CD4-positive, CD25-positive, alpha-beta regulatory T cell (primary cell): ENCODE results near the gene PNPLA5. TPM values are rescaled to one million over a fixed set of nuclear protein-coding genes. Genes with fewer than 3 reads are reported as not detected.

Source experiments
- ATAC-seq, 2 donors: fragments of 150-1000 bp; cut with Tn5 transposase; one replicate each; pipeline ENCODE4 v1.10.0; 2021; ENCODE audit warnings: low read depth in 2 of 2, moderate number of reproducible peaks in 2 of 2, moderate library complexity in 1 of 2
- DNase-seq, 3 donors: peaks; one replicate each; pipeline versions ENCODE4 v3.0.0 to v3.0.0-alpha.2; 2012 to 2022; ENCODE audit warnings: mixed read lengths in 1 of 3
- H3K27ac ChIP-seq: one replicate; pipeline ENCODE4 v1.7.0; 2013; ENCODE audit warnings: mild to moderate bottlenecking, low read length; ENCODE audit not compliant: insufficient read depth, poor library complexity, severe bottlenecking
- H3K27me3 ChIP-seq: one replicate; pipeline ENCODE4 v1.7.0; 2013; ENCODE audit warnings: low read length; ENCODE audit not compliant: control insufficient read depth, insufficient read depth
- H3K36me3 ChIP-seq: one replicate; pipeline ENCODE4 v1.7.0; 2013; ENCODE audit warnings: mild to moderate bottlenecking, low read length, moderate library complexity; ENCODE audit not compliant: control insufficient read depth, insufficient read depth
- H3K4me1 ChIP-seq: 2 replicates; pipeline ENCODE4 v1.7.0; 2013; ENCODE audit warnings: mild to moderate bottlenecking, low read length; ENCODE audit not compliant: insufficient read depth, control insufficient read depth, poor library complexity, severe bottlenecking
- H3K4me3 ChIP-seq: one replicate; pipeline ENCODE4 v1.7.0; 2013; ENCODE audit warnings: low read depth, mild to moderate bottlenecking, low read length, moderate library complexity
- H3K9me3 ChIP-seq, 2 experiments: 1 replicate in 1 of 2; 2 replicates in 1 of 2; pipeline ENCODE4 v1.7.0; 2013; ENCODE audit warnings: low read length in 2 of 2, mild to moderate bottlenecking in 1 of 2, moderate library complexity in 1 of 2; ENCODE audit not compliant: control insufficient read depth in 2 of 2
- H3K27ac Mint-ChIP-seq, 3 donors: one replicate each; pipeline ENCODE4 v1.8.0; 2020 to 2022; ENCODE audit warnings: mild to moderate bottlenecking in 3 of 3, mixed read lengths in 3 of 3, moderate library complexity in 2 of 3
- H3K27me3 Mint-ChIP-seq: one replicate; pipeline ENCODE4 v1.8.0; 2022; ENCODE audit warnings: mild to moderate bottlenecking, mixed read lengths
- H3K36me3 Mint-ChIP-seq: one replicate; pipeline ENCODE4 v1.8.0; 2020; ENCODE audit warnings: mixed read lengths
- H3K4me1 Mint-ChIP-seq, 4 donors: one replicate each; pipeline ENCODE4 v1.8.0; 2020 to 2022; ENCODE audit warnings: mixed read lengths in 4 of 4, mild to moderate bottlenecking in 1 of 4
- H3K4me3 Mint-ChIP-seq, 4 donors: one replicate each; pipeline ENCODE4 v1.8.0; 2020 to 2022; ENCODE audit warnings: mild to moderate bottlenecking in 4 of 4, mixed read lengths in 4 of 4, moderate library complexity in 3 of 4
- H3K9me3 Mint-ChIP-seq, 7 donors: one replicate each; pipeline ENCODE4 v1.8.0; 2020 to 2022; ENCODE audit warnings: mixed read lengths in 7 of 7, mild to moderate bottlenecking in 3 of 7, moderate library complexity in 2 of 7
- polyA plus RNA-seq, 4 donors: library from polyadenylated mRNA; unstranded; fragments of 300-500 nt; fragmentation: Illumina TruSeq; gene quantifications; one replicate each; pipeline ENCODE4 v1.2.3, GENCODE V29; 2021
- total RNA-seq: library from RNA; stranded (reverse); gene quantifications from one replicate; pipeline ENCODE4 v1.2.3, GENCODE V29; 2022

Gene PNPLA5
- total and polyA plus RNA-seq, 5 donors from 2014 or later, result not detected

DNA sequence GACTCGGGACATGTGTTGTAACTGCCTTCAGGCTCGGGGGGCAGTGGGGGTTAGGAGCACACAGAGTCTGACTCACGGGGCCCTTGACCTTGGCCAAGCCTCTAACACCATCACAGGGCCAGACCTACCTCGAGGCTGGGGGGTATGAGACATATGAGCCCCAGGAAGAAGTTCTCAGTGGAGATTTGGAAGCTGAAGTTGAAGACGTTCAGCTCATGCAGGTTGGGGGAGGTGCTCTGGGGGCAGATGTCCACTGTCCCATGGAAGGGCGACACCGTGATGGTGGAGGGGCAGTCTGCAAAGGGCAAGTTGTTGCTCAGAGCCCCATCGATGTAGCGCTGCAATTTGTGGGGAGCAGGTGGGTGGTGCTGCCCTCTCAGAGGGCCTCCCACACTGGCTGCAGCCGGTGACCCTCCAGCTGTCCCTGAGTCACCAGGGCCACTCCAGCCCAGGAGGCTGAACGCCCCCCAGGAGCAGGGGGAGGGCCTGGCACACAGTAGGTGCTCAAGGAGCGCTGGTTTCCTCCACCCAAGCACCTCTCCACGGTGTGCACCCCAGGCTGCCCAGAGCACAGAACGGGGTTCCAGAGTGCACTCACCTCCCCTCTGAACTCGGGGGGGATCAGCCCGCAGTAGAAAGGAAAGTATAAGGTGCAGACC, 2.5 kb downstream of the PNPLA5 start:
- Mint-ChIP-seq H3K27ac (no peak overlapping the region), H3K4me3 (no peak overlapping the region), H3K27me3 (peaks cover 50% of the 10 kb centered on the region), H3K36me3 (no peaks in the 10 kb centered on the region), H3K9me3 (peaks cover 0 to 1% (median 0%) of the 10 kb centered on the region in 7 donors), H3K4me1 (peaks cover 0 to 5% (median 0%) of the 10 kb centered on the region in 4 donors)
- no peaks in the 10 kb centered on the region for H3K4me1 ChIP-seq
- no peak overlapping the region for H3K4me3 ChIP-seq
- no peak for ATAC-seq
- no peak for DNase-seq
- no peaks in the 10 kb centered on the region for H3K36me3 ChIP-seq
- no peaks in the 10 kb centered on the region for H3K9me3 ChIP-seq
- H3K27ac ChIP-seq, result no peak overlapping the region
- H3K27me3 ChIP-seq, result no peaks in the 10 kb centered on the region

DNA sequence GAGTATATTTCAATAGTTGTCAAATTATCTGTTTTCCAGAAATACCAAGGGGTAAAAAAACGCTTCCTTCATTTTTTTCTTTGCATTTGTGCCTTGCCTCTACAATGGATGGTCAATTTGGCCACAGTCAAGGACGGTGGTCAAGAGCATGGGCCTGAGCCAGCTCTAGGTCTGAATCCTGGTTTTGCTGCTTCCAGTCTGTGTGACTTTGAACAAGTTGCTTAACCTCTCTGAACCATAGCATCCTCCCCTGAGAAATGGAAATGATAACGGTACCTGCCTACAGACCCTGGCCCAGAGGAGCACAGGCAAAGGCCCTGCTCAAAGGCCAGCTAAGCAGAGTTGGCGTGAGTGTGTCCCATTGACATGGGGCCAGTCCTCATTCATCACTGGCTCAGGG, 3.1 kb downstream of the PNPLA5 start:
- Histone ChIP-seq H3K36me3 (no peaks in the 10 kb centered on the region), H3K4me3 (no peak overlapping the region), H3K4me1 (no peaks in the 10 kb centered on the region), H3K9me3 (no peaks in the 10 kb centered on the region), H3K27me3 (no peaks in the 10 kb centered on the region), H3K27ac (no peak overlapping the region)
- no peak for ATAC-seq
- DNase-seq, result no peak
- Mint-ChIP-seq H3K4me3 (no peak overlapping the region), H3K27ac (no peak overlapping the region), H3K27me3 (peaks cover 47% of the 10 kb centered on the region), H3K9me3 (peaks cover 0 to 1% (median 0%) of the 10 kb centered on the region in 7 donors), H3K36me3 (no peaks in the 10 kb centered on the region), H3K4me1 (peaks cover 0 to 5% (median 0%) of the 10 kb centered on the region in 4 donors)

DNA sequence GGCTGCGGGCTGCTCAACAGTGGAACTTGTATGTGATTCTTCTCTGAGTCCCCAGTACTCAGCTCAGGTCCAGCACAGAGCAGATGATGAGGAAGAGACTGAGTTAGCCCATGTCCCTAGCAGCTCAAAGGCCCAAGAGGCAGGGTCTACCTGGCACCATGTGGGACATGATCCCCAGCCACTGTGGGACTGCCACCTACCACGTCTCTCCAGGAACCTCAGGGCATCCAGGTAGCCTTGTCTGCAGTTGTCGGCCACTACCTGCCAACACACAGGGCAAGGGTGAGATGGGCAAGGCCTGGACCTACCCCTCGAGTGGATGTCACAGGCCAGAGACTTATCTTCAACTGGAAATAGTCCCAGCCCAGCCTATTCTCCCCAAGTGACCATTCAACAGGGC, 4.4 kb downstream of the PNPLA5 start:
- Mint-ChIP-seq H3K9me3 (peaks cover 0 to 4% (median 0%) of the 10 kb centered on the region in 7 donors), H3K27me3 (peaks cover 39% of the 10 kb centered on the region), H3K4me1 (peaks cover 0 to 5% (median 1%) of the 10 kb centered on the region in 4 donors), H3K27ac (no peak overlapping the region), H3K36me3 (no peaks in the 10 kb centered on the region), H3K4me3 (no peak overlapping the region)
- no peaks in the 10 kb centered on the region for H3K27me3 ChIP-seq
- H3K9me3 ChIP-seq, result no peaks in the 10 kb centered on the region
- H3K27ac ChIP-seq, result no peak overlapping the region
- DNase-seq (no peak), ATAC-seq (no peak)
- no peak overlapping the region for H3K4me3 ChIP-seq
- no peaks in the 10 kb centered on the region for H3K4me1 ChIP-seq
- no peaks in the 10 kb centered on the region for H3K36me3 ChIP-seq

DNA sequence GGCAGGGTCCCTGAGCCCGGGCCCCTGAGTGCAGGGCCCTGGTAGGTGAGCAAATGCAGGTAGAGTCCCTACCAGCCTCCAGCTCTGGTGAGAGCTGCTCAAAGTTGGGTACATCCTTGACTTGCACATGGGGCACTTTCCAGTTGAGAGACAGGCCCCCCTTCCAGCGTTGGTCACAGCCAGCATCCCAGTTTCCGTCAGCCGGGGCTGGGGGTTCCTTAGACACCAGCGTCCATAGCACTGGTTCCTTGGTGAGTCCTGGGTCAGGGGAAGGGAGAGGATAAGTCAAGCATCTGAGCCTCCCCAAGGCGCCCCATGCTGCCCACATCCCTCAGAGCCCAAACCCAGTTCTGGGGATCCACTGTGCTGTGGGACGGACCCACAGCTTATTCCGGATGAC, 5.6 kb downstream of the PNPLA5 start:
- H3K27me3 Mint-ChIP-seq, result peaks cover 32% of the 10 kb centered on the region
- DNase-seq, result no peak
- H3K4me1 ChIP-seq, result no peaks in the 10 kb centered on the region
- H3K27me3 ChIP-seq, result no peaks in the 10 kb centered on the region
- no peak for ATAC-seq
- no peak overlapping the region for H3K4me3 ChIP-seq
- no peaks in the 10 kb centered on the region for H3K36me3 ChIP-seq
- no peak overlapping the region for H3K27ac Mint-ChIP-seq
- H3K4me3 Mint-ChIP-seq, result no peak overlapping the region
- H3K9me3 Mint-ChIP-seq, result peaks cover 0 to 4% (median 0%) of the 10 kb centered on the region in 7 donors
- no peak overlapping the region for H3K27ac ChIP-seq
- no peaks in the 10 kb centered on the region for H3K36me3 Mint-ChIP-seq
- H3K9me3 ChIP-seq, result no peaks in the 10 kb centered on the region
- H3K4me1 Mint-ChIP-seq, result peaks cover 0 to 5% (median 1%) of the 10 kb centered on the region in 4 donors

DNA sequence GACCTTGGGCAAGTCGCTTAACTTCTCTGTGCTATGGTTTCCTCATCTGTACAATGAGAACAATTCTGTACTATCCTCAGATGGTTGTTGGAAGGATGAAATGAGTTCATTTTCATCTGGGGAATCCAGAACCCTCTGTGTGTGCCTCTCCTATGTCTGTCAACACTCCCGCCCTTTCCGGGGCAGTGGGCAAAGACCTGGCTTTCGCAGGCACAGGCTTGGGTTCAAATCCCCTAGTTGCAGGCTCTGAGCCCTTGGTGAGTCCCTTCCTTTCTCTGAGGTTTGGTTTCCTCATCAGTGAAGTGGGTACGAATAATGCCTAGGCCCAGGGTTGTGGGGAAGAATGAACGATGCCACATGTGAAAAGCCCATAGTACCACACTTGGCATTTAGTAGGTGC, 6.0 kb downstream of the PNPLA5 start:
- H3K27me3 ChIP-seq, result no peaks in the 10 kb centered on the region
- DNase-seq (no peak), ATAC-seq (no peak)
- Mint-ChIP-seq H3K4me1 (peaks cover 0 to 5% (median 1%) of the 10 kb centered on the region in 4 donors), H3K27ac (no peak overlapping the region), H3K4me3 (no peak overlapping the region), H3K27me3 (peaks cover 29% of the 10 kb centered on the region), H3K36me3 (no peaks in the 10 kb centered on the region), H3K9me3 (peaks cover 0 to 4% (median 0%) of the 10 kb centered on the region in 7 donors)
- no peaks in the 10 kb centered on the region for H3K4me1 ChIP-seq
- no peaks in the 10 kb centered on the region for H3K9me3 ChIP-seq
- no peaks in the 10 kb centered on the region for H3K36me3 ChIP-seq
- H3K4me3 ChIP-seq, result no peak overlapping the region
- no peak overlapping the region for H3K27ac ChIP-seq

DNA sequence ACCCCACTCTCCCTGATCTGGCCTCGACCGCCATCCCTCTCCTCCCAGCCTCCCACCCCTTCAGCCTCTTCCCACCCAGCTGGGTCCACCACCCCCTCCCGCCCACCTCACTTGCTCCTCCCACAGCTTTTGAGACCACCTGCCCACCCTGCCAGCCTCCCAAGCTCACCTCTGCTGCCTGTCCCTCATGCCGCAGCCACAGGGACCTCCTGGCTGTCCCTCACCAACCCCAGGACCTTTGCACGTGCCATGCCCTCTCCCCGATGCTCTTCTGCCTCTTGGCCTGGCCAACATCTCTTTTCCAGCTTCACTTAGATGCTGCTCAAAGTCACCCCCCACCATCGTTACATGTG, 6.5 kb downstream of the PNPLA5 start:
- no peaks in the 10 kb centered on the region for H3K27me3 ChIP-seq
- no peak for ATAC-seq
- no peak overlapping the region for H3K4me3 Mint-ChIP-seq
- no peak overlapping the region for H3K4me3 ChIP-seq
- no peaks in the 10 kb centered on the region for H3K9me3 ChIP-seq
- H3K4me1 ChIP-seq, result no peaks in the 10 kb centered on the region
- peaks cover 24% of the 10 kb centered on the region for H3K27me3 Mint-ChIP-seq
- H3K27ac Mint-ChIP-seq, result peak overlapping the region in 1 of 3 donors; percentile 27
- no peak overlapping the region for H3K27ac ChIP-seq
- H3K4me1 Mint-ChIP-seq, result peaks cover 0 to 5% (median 1%) of the 10 kb centered on the region in 4 donors
- no peaks in the 10 kb centered on the region for H3K36me3 Mint-ChIP-seq
- peaks cover 0 to 4% (median 0%) of the 10 kb centered on the region in 7 donors for H3K9me3 Mint-ChIP-seq
- no peak for DNase-seq
- H3K36me3 ChIP-seq, result no peaks in the 10 kb centered on the region

DNA sequence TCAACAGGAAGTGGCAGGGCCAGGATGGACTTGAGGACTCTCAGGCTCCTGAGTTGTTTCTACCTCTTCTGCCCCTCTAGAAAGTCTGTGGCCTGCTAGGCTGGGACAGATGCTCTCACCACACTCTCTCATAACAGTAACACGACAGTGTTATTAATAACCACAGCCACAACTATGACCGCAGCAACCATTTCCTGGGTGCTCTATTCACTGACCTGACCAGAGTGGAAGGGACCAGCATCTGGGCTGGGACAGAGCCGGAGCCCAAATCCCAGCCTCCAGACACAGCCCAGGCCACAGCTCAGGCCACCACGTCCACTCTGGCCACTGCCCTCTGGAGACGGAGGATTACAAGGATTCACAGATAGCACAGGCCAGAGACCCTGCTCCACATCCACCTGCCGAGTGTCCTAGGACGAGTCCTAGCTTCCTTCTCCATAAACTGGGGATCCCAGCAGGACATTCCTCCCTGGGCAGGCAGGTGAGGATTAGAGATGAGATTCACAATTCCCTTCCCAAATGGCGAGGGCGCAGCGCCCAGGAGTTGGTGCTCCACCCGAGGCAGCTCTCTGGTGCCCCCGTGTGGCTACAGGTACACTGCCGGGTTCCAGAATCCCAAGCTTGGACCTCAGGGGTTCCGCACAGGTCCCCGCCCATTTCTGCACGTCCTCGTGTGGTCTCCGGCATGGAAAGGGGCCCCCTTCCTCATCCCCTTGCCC, 7.1 kb downstream of the PNPLA5 start:
- H3K27ac ChIP-seq, result no peak overlapping the region
- H3K9me3 ChIP-seq, result no peaks in the 10 kb centered on the region
- no peak overlapping the region for H3K4me3 Mint-ChIP-seq
- H3K36me3 ChIP-seq, result no peaks in the 10 kb centered on the region
- peaks cover 0 to 5% (median 1%) of the 10 kb centered on the region in 4 donors for H3K4me1 Mint-ChIP-seq
- H3K4me3 ChIP-seq, result no peak overlapping the region
- H3K27me3 ChIP-seq, result no peaks in the 10 kb centered on the region
- H3K27ac Mint-ChIP-seq, result peak overlapping the region in 1 of 3 donors; percentile 38
- H3K9me3 Mint-ChIP-seq, result peaks cover 0 to 4% (median 0%) of the 10 kb centered on the region in 7 donors
- peak in 1 of 3 donors; percentile 26 for DNase-seq
- no peaks in the 10 kb centered on the region for H3K36me3 Mint-ChIP-seq
- no peak for ATAC-seq
- peaks cover 18% of the 10 kb centered on the region for H3K27me3 Mint-ChIP-seq
- no peaks in the 10 kb centered on the region for H3K4me1 ChIP-seq
